Measurements from ENCODE around the gene ERF.

The ERF gene
- 19.6 to 41.6 (median 32.3) reads per million in 4 experiments for total RNA-seq

DNA sequence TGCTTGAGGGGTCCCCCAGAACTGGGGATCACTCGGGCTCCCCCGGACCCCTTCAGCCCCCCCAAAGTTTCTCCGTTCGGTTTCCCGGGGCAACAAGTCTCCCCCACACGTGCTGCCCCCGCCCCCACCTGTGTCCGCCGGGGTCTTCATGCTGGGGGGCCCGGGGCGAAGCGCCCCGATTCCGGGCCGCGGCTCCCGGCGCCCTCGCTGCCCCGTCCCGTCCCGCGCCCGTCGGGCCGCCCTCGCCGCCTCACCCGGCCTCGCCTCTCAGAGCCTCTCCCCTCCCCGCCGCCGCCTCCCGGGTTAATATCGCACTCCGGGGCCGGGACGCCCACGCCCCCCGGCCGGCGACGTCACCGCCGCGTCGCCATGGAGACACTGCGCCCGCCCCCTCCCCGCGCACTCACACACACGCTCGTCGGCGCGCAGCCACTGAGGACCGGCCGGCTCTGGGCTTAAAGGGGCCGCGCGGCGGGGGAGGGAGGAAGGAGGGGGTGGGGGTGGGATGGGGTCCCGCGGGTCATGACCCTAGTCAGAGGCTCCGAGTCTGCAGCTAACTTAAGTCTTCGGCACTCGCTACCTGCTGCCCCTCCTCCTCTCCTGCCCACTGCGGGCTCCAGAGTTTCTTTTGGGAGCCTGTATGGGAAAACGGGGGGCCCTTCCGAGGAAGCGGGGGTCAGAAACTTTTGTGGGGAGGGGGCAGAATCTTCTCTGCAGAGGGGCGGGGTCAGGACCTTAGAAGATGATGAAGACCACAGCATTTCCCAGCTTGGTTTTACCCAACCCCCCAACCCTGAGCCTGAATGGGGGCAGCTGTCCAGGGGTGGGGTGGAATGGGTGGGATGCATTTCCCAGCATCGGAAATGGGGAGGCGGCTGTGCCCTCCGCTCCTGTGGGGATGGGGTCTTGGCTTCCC is at the start of gene ERF:
Gene ERF (minus strand): TSS at position 279 of the 916 bp plus-strand sequence. CDS start 129 bp downstream, at position 150.
- peak; percentile 90 for DNase-seq

DNA sequence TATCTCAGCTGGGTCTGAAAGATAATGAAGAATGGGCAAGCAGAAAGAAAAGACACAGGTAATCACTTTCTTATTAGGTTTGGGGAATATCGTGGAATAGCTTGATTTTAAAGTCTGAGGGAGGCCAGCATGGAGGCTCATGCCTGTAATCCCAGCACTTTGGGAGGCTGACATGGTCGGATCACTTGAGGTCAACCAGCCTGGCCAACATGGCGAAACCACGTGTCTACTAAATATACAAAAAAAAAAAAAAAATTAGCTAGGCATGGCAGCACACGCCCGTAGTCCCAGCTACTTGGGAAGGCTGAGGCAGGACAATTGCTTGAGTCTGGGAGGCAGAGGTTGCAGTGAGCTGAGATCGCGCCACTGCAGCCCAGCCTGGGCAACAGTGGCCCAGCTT is 48.9 kb upstream of the ERF start:
- no peak for DNase-seq

DNA sequence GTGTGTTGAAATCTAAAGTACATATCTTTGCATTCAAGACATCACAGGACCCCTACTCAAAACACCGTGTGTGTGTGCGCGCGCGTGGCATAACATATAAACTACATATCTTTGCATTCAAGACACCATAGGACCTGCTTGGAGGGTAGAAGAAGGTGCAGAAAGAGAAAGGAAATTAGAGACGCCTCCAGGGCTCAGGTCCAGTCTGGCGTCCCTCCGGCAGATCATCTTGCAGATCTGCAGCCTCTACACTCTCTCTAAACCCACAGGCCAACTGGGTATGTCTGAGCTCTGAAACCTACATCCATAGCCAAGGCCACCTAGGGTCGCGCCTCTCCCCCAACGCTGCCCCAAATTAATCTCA is 48.2 kb upstream of the ERF start:
- no peak for DNase-seq

DNA sequence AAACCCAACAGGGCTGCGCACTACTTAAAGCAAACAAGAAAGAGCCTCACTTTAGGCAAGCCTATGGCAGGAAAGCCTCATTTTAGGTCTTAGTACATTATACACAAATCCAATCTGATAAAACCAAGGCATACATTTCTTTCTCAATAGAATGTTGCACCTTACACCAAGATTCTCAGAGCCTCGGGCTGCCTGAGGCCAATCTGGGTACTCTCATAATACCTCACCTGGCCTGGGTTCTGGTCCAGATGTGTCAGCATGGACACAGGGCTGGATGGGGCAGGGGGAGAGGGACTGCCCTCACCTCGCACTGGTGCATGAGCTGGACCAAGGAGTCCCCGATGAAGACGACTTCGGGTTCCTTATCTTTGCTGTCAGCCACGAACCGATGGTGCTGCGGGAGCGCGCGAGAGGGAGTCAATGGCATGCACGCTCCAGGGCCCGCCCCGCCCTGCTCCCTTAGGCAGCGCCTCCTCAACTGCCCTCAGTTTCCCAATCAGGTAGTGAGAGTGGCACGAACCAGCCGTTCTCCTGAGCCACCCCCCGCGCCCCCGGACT is 46.8 kb upstream of the ERF start, which contains the start of gene PRR19:
Gene PRR19 (plus strand): TSS at position 487 of the 558 bp plus-strand sequence. CDS start 7,453 bp downstream, outside the sequence.
- peak; percentile 39 for DNase-seq

DNA sequence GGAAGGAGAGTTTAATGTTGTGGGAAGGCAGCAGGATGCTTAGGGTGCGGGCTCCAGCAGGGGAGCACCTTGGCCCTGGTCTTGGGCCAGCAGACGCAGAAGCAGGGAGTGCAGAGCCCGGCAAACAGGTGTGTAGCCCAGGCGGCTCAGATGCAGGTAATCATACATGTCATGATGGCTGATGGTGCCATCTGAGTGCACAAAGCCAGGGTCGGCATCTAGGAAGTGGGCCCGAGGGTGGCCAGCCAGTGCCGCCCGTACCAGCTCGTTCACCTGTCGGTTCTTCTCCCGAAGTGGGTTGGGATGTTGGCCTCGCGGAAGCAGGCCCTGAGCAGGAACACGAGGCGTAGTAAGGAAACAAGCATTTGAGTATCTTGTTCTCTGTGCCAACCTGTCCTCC is 42.1 kb upstream of the ERF start:
- DNase-seq = no peak

DNA sequence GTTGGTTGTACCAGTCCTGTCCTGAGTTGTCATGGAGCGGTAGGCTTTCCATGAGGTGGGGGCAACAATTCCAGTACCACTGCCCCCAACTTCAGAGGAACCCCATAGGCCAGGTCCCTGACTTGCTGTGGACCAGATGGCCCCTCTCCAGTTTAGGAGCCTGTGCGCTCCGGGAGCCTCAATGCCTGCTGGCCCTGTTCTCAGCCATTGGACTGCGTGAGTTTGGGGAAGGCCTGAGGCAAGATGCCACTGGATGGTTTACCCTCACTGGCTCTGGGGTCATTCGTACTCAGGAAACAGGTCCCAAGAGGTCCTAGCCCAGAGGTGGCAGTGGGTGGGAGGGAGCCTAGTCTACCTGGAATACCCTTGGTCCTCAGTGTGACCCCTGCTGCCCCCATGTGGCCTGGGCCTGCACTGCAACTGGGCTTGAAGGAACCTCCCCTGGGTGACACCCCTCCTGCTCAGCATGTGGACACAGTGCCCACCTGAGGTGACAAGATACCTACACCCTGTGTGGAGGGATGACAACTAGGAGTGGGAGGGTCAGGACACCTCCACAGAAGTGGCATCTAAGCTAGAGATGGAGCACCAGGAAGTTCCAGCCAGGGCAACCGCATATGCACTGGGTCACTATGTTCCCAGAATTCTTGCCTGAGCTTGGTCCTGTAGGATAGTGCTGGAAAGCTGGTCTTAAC is 41.0 kb upstream of the ERF start:
- peak; percentile 90 for DNase-seq

DNA sequence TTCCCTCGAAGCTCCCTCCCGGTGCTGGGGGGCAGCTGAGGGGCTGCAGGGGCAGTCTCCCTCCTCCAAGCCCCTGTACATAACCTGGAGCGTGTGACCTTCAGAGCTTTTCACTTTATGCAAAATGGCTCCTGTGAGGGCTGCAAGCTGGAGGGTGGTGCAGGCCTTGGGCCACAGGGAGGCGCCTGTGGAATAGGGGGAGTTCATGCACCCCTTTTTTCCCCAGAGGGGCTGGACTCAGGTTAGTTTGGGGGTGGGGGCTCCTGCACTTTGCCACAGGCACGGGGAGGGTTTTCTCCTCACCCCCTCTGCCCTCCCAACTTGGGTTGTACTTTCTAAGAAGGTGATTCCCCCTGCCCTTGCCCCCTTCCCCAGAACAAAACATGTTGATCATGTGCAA is 40.4 kb upstream of the ERF start:
- DNase-seq = no peak

DNA sequence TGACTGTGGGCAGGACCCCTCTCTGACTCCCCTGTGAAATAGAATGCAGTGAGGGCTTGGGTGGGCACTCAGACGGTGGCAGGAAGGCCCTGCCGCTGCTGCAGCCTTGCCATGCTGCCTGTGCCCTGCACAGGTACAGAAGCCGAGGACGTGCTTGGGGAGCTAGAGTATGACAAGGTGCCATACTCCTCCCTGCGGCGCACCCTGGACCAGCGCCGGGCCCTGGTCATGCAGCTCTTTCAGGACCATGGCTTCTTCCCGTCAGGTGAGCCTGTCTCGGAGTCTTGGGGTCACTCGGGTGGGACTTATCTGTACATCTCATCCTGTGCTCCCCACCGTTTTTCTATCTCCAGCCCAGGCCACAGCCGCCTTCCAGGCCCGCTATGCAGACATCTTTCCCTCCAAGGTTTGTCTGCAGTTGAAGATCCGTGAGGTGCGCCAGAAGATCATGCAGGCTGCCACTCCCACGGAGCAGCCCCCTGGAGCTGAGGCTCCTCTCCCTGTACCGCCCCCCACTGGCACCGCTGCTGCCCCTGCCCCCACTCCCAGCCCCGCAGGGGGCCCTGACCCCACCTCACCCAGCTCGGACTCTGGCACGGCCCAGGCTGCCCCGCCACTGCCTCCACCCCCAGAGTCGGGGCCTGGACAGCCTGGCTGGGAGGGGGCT is 39.7 kb upstream of the ERF start:
- no peak for DNase-seq

DNA sequence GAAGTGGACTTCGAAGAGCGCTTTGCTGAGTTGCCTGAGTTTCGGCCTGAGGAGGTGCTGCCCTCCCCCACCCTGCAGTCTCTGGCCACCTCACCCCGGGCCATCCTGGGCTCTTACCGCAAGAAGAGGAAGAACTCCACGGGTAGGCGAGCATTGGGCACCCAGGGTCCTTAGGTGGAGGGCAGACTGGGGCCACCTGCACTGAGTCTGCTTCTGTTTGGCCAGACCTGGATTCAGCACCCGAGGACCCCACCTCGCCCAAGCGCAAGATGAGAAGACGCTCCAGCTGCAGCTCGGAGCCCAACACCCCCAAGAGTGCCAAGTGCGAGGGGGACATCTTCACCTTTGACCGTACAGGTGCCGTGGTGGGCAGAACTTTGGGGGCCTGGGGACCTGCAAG is 39.0 kb upstream of the ERF start:
- DNase-seq = no peak

DNA sequence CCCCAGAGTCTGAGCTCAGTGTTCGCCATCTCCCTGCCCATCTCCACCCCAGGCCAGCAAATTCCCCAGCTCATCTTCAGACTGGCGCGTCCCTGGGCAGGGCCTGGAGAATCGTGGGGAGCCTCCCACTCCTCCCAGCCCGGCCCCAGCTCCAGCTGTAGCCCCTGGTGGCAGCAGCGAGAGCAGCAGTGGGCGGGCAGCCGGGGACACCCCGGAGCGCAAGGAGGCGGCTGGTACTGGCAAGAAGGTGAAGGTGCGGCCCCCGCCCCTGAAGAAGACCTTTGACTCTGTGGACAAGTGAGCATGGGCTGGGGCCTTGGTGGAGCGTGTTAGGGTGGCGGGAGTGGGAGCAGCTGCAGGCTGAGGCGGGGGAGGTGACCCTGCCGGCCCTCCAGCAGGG is 38.6 kb upstream of the ERF start:
- no peak for DNase-seq

DNA sequence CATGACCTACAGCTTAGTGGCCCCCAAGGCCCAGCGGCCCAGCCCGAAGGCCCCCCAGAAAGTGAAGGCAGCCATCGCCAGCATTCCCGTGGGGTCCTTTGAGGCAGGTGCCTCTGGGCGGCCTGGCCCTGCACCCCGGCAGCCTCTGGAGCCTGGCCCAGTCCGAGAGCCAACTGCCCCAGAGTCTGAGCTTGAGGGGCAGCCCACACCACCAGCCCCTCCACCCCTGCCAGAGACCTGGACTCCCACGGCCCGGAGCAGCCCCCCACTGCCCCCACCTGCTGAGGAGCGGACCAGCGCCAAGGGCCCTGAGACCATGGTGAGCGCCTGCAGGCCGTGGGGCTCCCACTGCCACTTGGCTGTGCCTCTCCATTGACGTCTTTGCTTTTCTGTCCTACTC is 38.0 kb upstream of the ERF start:
- DNase-seq = no peak

DNA sequence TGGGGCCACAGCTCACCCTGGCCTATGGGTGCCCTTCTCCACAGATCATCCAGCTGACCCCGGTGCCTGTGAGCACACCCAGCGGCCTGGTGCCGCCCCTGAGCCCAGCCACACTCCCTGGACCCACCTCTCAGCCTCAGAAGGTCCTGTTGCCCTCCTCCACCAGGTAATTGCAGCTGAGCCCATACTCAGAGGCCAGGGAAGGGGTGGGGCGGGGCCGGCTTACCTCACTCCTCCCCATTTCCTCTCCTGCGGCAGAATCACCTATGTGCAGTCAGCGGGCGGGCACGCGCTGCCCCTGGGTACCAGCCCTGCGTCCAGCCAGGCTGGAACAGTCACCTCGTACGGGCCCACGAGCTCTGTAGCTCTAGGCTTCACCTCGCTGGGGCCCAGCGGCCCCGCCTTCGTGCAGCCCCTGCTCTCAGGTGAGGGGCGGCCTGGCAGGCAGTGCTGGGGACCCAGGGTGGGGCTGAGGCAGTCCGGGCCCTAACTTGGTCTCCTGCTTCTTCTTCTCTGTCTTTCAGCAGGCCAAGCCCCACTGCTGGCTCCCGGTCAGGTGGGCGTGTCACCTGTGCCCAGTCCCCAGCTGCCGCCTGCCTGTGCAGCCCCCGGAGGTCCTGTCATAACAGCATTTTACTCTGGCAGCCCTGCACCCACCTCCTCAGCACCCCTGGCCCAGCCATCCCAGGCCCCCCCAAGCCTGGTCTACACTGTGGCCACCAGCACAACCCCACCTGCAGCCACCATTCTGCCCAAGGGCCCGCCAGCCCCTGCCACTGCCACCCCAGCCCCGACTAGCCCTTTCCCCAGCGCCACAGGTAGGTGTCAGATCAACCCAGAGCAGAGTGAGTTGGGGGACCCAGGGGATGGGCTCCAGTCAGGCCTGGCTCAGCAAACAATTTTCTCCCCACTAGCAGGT is 37.4 kb upstream of the ERF start:
- no peak for DNase-seq

DNA sequence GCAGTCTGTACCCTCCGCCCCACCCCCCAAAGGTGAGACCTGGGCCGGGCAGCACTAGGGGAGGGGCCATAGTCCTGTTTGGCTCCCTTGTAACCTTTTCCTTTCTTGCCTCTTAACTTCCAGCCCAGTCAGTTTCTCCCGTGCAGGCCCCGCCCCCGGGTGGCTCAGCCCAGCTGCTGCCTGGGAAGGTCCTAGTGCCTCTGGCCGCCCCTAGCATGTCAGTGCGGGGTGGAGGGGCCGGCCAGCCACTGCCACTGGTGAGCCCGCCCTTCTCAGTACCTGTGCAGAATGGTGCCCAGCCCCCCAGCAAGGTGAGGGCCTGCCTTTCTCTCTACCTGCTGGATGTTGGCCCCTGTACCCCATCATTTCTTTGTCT is 36.5 kb upstream of the ERF start:
- DNase-seq = no peak

DNA sequence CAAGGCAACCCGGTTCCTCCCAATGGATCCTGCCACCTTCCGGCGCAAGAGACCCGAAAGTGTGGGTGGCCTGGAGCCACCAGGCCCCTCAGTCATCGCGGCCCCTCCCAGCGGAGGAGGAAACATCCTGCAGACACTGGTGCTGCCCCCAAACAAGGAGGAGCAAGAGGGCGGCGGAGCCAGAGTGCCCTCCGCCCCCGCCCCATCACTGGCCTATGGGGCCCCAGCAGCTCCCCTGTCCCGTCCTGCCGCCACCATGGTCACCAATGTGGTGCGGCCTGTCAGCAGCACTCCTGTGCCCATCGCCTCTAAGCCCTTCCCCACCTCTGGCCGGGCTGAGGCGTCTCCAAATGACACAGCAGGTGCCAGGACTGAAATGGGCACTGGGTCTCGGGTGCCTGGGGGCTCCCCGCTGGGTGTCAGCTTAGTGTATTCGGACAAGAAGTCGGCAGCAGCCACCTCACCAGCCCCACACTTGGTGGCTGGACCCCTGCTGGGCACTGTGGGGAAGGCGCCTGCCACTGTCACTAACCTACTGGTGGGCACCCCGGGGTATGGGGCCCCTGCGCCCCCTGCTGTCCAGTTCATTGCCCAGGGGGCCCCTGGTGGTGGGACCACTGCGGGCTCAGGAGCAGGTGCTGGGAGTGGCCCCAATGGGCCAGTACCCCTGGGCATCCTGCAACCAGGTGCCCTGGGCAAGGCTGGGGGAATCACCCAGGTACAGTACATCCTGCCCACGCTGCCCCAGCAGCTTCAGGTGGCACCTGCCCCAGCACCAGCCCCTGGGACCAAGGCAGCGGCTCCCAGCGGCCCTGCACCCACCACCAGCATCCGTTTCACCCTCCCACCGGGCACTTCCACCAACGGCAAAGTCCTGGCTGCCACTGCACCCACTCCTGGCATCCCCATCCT is 35.9 kb upstream of the ERF start:
- DNase-seq = peak; percentile 64

DNA sequence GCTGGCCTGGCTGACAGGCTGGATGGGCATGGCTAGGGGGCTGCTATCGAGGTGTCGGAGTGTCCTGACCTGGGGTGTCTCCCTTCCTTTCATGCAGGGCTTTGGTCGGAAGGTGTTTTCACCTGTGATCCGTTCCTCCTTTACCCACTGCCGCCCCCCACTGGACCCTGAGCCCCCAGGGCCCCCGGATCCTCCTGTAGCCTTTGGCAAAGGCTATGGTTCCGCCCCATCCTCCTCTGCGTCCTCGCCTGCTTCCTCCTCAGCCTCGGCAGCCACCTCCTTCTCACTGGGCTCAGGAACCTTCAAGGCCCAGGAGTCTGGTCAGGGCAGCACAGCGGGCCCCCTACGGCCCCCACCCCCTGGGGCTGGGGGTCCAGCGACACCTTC is 35.2 kb upstream of the ERF start:
- no peak for DNase-seq

DNA sequence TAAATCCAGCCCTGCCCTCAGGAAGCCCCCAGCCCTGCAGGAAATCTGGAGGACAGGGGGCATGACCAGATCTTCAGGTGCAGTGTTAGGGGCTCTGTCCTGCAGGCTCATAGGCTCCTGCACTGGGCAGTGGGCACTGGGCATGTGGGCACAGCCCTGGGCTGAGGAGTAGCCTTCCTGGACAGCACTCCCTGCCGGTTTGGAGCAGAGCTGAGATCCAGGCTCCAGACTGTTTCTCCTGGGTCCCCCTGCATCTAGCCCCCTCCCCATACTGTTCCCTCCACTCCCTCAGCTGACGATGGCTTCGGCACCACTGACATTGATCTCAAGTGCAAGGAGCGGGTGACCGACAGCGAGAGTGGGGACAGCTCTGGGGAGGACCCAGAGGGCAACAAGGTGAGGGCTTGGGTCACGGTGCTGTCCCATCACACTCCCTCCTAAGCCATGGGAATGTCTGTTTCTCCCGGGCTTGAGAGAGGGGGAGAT is 34.7 kb upstream of the ERF start:
- no peak for DNase-seq

DNA sequence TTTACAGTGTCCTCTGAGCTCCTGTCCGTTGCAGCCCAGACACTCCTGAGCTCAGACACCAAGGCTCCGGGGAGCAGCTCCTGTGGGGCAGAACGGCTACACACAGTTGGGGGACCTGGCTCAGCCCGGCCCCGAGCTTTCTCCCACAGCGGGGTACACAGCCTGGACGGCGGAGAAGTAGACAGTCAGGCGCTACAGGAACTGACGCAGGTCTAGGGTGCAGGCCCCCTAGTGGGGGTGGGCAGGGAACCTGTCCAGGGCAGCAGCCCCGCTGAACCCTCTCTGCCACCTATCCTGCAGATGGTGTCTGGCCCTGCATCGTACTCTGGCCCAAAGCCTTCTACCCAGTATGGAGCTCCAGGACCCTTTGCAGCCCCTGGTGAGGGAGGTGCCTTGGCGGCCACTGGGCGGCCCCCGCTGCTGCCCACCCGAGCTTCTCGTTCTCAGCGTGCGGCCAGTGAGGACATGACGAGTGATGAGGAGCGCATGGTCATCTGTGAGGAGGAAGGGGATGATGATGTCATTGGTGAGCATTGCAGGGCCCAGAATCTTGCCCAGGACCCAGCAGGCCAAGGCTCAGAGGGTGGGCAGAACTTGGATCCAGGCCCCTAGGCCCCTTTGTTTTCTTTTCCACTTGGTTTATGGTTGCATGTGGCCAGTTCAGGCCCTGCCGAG is 34.1 kb upstream of the ERF start:
- no peak for DNase-seq

DNA sequence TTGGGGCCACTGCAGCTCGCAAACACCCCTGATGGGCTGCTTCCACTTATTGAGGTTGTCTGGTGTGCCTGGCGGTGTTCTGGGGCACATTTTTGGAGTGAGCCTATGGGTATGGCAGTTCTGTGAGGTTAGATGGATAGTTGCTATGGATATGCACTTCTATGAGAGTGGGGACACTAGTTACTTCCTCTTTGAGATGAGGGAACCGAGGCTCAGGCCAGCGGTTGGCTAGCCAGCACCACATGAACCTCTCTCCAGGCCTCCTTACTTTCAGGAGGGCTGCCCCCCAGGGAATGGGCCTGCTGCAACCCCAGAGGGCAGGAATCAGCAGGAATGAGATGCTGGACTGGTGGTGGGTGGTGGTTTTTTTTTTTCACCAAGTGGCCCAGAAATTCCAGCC is 33.5 kb upstream of the ERF start:
- no peak for DNase-seq

DNA sequence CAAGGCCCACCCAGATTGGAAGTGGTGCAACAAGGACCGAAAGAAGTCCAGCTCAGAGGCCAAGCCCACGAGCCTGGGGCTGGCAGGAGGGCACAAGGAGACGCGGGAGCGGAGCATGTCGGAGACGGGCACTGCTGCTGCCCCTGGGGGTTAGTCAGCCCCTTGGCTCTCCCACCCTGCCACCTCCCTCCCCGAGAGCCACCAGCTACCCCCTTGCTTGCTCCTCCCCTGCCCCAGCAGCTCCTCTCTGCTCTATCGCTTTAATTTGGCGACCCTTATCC is 32.8 kb upstream of the ERF start:
- no peak for DNase-seq

DNA sequence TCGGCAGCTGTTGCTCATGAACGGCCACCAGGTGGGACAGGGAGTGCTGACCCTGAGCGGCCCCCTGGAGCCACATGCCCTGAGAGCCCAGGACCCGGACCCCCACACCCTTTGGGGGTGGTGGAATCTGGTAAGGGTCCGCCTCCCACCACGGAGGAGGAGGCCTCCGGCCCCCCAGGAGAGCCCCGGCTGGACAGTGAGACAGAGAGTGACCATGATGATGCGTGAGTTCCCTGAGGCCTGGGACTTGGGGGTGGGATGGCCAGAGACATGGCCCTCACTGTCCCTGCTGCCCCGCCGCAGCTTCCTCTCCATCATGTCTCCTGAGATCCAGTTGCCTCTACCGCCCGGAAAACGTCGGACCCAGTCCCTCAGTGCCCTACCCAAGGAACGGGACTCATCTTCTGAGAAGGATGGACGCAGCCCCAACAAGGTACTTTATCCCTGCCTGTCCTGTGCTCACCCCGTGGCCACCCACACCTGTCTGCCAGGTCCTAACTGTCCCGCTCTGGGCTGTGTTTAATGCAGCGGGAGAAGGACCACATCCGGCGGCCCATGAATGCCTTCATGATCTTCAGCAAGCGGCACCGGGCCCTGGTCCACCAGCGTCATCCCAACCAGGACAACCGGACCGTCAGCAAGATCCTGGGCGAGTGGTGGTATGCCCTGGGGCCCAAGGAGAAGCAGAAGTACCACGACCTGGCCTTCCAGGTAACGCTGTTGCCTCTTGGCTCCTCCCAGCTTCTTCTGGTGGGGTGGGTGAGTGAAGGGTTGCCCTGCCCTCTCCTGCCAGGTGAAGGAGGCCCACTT is 32.3 kb upstream of the ERF start:
- no peak for DNase-seq
